Activated naive CD8-positive, alpha-beta T cell treated with anti-CD3 and anti-CD28 coated beads, Interleukin-2, amount 50 U/mL, for 16 hours (primary cell): ENCODE data around the gene IGSF3.

ENCODE experiments used
- DNase-seq: peaks from one replicate; pipeline ENCODE4 v3.0.0-alpha.2; 2020; ENCODE audit warnings: low read depth, low spot score

The IGSF3 gene

GRCh38 chr1:116686723-116687352, 19.3 kb upstream of the IGSF3 start:
- no peak for DNase-seq

GRCh38 chr1:116686175-116686574, 18.6 kb upstream of the IGSF3 start:
- no peak for DNase-seq

- no peak for DNase-seq
These were observed 17.0 kb upstream of the IGSF3 start for GRCh38 chr1:116684575-116684974.

GRCh38 chr1:116682641-116683221, 15.2 kb upstream of the IGSF3 start:
- DNase-seq: no peak

GRCh38 chr1:116681343-116681899, 13.9 kb upstream of the IGSF3 start:
- no peak for DNase-seq

- no peak for DNase-seq
These were observed 13.2 kb upstream of the IGSF3 start for GRCh38 chr1:116680752-116681151.

- no peak for DNase-seq
These were observed 12.5 kb upstream of the IGSF3 start for GRCh38 chr1:116679828-116680628.

GRCh38 chr1:116679091-116679827, 11.7 kb upstream of the IGSF3 start:
- no peak for DNase-seq

- DNase-seq: no peak
These were observed 11.2 kb upstream of the IGSF3 start for GRCh38 chr1:116678732-116679090.

- no peak for DNase-seq
These were observed 10.0 kb upstream of the IGSF3 start for GRCh38 chr1:116677474-116678062.

GRCh38 chr1:116676291-116676690, 8.8 kb upstream of the IGSF3 start:
- DNase-seq: no peak

- no peak for DNase-seq
These were observed 7.2 kb upstream of the IGSF3 start for GRCh38 chr1:116674751-116675150.

- DNase-seq: no peak
These were observed 6.5 kb upstream of the IGSF3 start for GRCh38 chr1:116674011-116674531.

- DNase-seq: no peak
These were observed 4.4 kb upstream of the IGSF3 start for GRCh38 chr1:116671912-116672311.

GRCh38 chr1:116671072-116671760, 3.7 kb upstream of the IGSF3 start:
- DNase-seq: no peak

- DNase-seq: no peak
These were observed 744 bp upstream of the IGSF3 start for GRCh38 chr1:116668277-116668676.

GRCh38 chr1:116667078-116667574, 407 bp downstream of the IGSF3 start:
- no peak for DNase-seq

- no peak for DNase-seq
These were observed 1.1 kb downstream of the IGSF3 start for GRCh38 chr1:116666187-116667077.

GRCh38 chr1:116664978-116665371, 2.6 kb downstream of the IGSF3 start:
- no peak for DNase-seq
